Panc1 (cell line): ENCODE data around the gene PRM2.

Source experiments
- POLR2AphosphoS5 ChIP-seq: IDR thresholded peaks from 2 replicates; pipeline ENCODE4 v1.6.1; 2012; ENCODE audit warnings: mild to moderate bottlenecking, low read depth, low read length, moderate library complexity
- REST ChIP-seq, 2 experiments: IDR thresholded peaks; 2 replicates each; pipeline ENCODE4 v1.6.1; 2011 to 2012; ENCODE audit warnings: low read depth in 2 of 2, control low read depth in 1 of 2, low read length in 1 of 2, mild to moderate bottlenecking in 1 of 2, moderate library complexity in 1 of 2; ENCODE audit not compliant: insufficient read depth in 1 of 2
- SIN3A ChIP-seq: IDR thresholded peaks from 2 replicates; pipeline ENCODE4 v1.6.1; 2012; ENCODE audit warnings: low read depth, mild to moderate bottlenecking, low read length, moderate library complexity, borderline replicate concordance; ENCODE audit not compliant: insufficient read depth
- TCF7L2 ChIP-seq: IDR thresholded peaks from 2 replicates; pipeline ENCODE4 v1.6.1; 2011; ENCODE audit warnings: mild to moderate bottlenecking, low read depth, low read length, inconsistent platforms
- TF ChIP-seq, protein P1 (sequence below): fragments of 450-650 bp; IDR thresholded peaks from 2 replicates; pipeline ENCODE4 v1.5.1; 2017; ENCODE audit warnings: mild to moderate bottlenecking

DNA sequence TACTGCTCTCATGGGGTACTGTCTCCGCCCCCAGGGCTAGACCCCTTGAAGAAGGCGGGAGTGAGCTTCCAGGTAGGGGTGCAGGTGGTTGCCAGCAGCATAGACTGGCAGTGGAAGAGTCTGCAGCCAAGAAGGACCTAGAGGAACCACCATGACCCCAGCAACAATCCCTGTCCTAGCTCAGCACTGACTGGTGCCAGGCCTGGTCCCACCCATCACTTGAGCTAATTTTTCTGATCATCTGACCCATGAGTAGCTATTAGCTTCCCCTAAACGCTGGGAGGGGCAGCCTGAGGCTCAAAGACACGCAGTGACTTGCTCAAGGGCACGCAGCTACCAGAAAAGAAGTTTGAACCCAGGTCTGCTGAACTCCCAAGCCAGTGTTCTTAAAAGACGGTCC lies 3.8 kb downstream of the PRM2 start:
- TF ChIP-seq, protein P1, sequence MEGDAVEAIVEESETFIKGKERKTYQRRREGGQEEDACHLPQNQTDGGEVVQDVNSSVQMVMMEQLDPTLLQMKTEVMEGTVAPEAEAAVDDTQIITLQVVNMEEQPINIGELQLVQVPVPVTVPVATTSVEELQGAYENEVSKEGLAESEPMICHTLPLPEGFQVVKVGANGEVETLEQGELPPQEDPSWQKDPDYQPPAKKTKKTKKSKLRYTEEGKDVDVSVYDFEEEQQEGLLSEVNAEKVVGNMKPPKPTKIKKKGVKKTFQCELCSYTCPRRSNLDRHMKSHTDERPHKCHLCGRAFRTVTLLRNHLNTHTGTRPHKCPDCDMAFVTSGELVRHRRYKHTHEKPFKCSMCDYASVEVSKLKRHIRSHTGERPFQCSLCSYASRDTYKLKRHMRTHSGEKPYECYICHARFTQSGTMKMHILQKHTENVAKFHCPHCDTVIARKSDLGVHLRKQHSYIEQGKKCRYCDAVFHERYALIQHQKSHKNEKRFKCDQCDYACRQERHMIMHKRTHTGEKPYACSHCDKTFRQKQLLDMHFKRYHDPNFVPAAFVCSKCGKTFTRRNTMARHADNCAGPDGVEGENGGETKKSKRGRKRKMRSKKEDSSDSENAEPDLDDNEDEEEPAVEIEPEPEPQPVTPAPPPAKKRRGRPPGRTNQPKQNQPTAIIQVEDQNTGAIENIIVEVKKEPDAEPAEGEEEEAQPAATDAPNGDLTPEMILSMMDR = no peak
- TF ChIP-seq REST (IDR thresholded peaks at IDR 0.05; ENCODE audit: insufficient read depth in 1 of 2, low read depth in 2 of 2, low read length in 1 of 2) (no peak), POLR2AphosphoS5 (no peak), SIN3A (no peak), TCF7L2 (no peak)
